Trophoblast cell (in vitro differentiated cells and primary cell): ENCODE measurements around the gene FAM193A.
"Not testable (repeated sequence)": the region's sequence is repeated elsewhere in the genome, so short reads cannot be mapped to it uniquely, and the experiment has no call there.

Source experiments
- DNase-seq, 2 donors: peaks; one replicate each; pipeline ENCODE4 v3.0.0-alpha.2; 2016
- H2AFZ ChIP-seq: 2 replicates; pipeline ENCODE4 v1.6.1; 2013; ENCODE audit warnings: low read length, moderate library complexity, mild to moderate bottlenecking; ENCODE audit not compliant: insufficient read depth, poor library complexity
- H2AK5ac ChIP-seq: 2 replicates; pipeline ENCODE4 v1.6.1; 2013; ENCODE audit warnings: mild to moderate bottlenecking, low read length
- H2BK120ac ChIP-seq: 2 replicates; pipeline ENCODE4 v1.6.1; 2013; ENCODE audit warnings: low read length, mild to moderate bottlenecking, moderate library complexity; ENCODE audit not compliant: insufficient read depth, poor library complexity
- H2BK12ac ChIP-seq: 2 replicates; pipeline ENCODE4 v1.6.1; 2013; ENCODE audit warnings: mild to moderate bottlenecking, low read length, moderate library complexity
- H2BK5ac ChIP-seq: 2 replicates; pipeline ENCODE4 v1.6.1; 2013; ENCODE audit warnings: low read length, low read depth, moderate library complexity, mild to moderate bottlenecking; ENCODE audit not compliant: poor library complexity
- H3K14ac ChIP-seq: 2 replicates; pipeline ENCODE4 v1.6.1; 2013; ENCODE audit warnings: mild to moderate bottlenecking, low read length
- H3K18ac ChIP-seq: 2 replicates; pipeline ENCODE4 v1.6.1; 2013; ENCODE audit warnings: mild to moderate bottlenecking, low read length
- H3K23ac ChIP-seq: 2 replicates; pipeline ENCODE4 v1.6.1; 2013; ENCODE audit warnings: low read length
- H3K27ac ChIP-seq: 2 replicates; pipeline ENCODE4 v1.5.1; 2013; ENCODE audit warnings: low read depth, mild to moderate bottlenecking, inconsistent platforms, low read length, moderate library complexity
- H3K27me3 ChIP-seq: 2 replicates; pipeline ENCODE4 v1.6.1; 2013; ENCODE audit warnings: inconsistent platforms, mild to moderate bottlenecking, low read length, moderate library complexity; ENCODE audit not compliant: insufficient read depth
- H3K36me3 ChIP-seq, 2 experiments: 1 replicate in 1 of 2; 2 replicates in 1 of 2; pipeline ENCODE4 v1.6.1; 2013; ENCODE audit warnings: low read length in 2 of 2, mild to moderate bottlenecking in 2 of 2, moderate library complexity in 1 of 2; ENCODE audit not compliant: insufficient read depth in 2 of 2, control insufficient read depth in 1 of 2
- H3K4ac ChIP-seq: 2 replicates; pipeline ENCODE4 v1.6.1; 2013; ENCODE audit warnings: low read depth, mild to moderate bottlenecking, low read length, moderate library complexity
- H3K4me1 ChIP-seq, 2 experiments: 1 replicate in 1 of 2; 2 replicates in 1 of 2; pipeline ENCODE4 v1.6.1; 2013; ENCODE audit warnings: low read length in 2 of 2, mild to moderate bottlenecking in 2 of 2, moderate library complexity in 1 of 2; ENCODE audit not compliant: insufficient read depth in 2 of 2, control insufficient read depth in 1 of 2
- H3K4me2 ChIP-seq: 2 replicates; pipeline ENCODE4 v1.6.1; 2013; ENCODE audit warnings: inconsistent platforms, mild to moderate bottlenecking, low read length, moderate library complexity
- H3K4me3 ChIP-seq: 2 replicates; pipeline ENCODE4 v1.5.1; 2013; ENCODE audit warnings: mild to moderate bottlenecking, low read depth, low read length, inconsistent platforms
- H3K79me1 ChIP-seq: one replicate; pipeline ENCODE4 v1.6.1; 2013; ENCODE audit warnings: low read length
- H3K79me2 ChIP-seq: 2 replicates; pipeline ENCODE4 v1.6.1; 2013; ENCODE audit warnings: low read length, mild to moderate bottlenecking; ENCODE audit not compliant: control insufficient read depth, insufficient read depth, poor library complexity
- H3K9ac ChIP-seq: 2 replicates; pipeline ENCODE4 v1.6.1; 2013; ENCODE audit warnings: mild to moderate bottlenecking, low read length
- H3K9me3 ChIP-seq: 2 replicates; pipeline ENCODE4 v1.6.1; 2013; ENCODE audit warnings: low read depth, mild to moderate bottlenecking, control low read depth, inconsistent platforms, low read length; ENCODE audit not compliant: insufficient read depth
- H4K12ac ChIP-seq: 2 replicates; pipeline ENCODE4 v1.6.1; 2013; ENCODE audit warnings: low read depth, mild to moderate bottlenecking, low read length, moderate library complexity
- H4K8ac ChIP-seq: 2 replicates; pipeline ENCODE4 v1.6.1; 2013; ENCODE audit warnings: low read depth, mild to moderate bottlenecking, low read length, moderate library complexity
- H4K91ac ChIP-seq: one replicate; pipeline ENCODE4 v1.6.1; 2013; ENCODE audit warnings: low read depth, mild to moderate bottlenecking, low read length, moderate library complexity
- WGBS: extraction: QIAGEN DNeasy Blood & Tissue Kit; methylation state at CpG from one replicate; pipeline ENCODE4 v1.1.7; 2013; ENCODE audit warnings: missing lambda C conversion rate; ENCODE audit not compliant: insufficient read length, insufficient coverage; ENCODE audit errors: extremely low coverage; 5-methylcytosine and 5-hydroxymethylcytosine counted together

Gene FAM193A

DNA sequence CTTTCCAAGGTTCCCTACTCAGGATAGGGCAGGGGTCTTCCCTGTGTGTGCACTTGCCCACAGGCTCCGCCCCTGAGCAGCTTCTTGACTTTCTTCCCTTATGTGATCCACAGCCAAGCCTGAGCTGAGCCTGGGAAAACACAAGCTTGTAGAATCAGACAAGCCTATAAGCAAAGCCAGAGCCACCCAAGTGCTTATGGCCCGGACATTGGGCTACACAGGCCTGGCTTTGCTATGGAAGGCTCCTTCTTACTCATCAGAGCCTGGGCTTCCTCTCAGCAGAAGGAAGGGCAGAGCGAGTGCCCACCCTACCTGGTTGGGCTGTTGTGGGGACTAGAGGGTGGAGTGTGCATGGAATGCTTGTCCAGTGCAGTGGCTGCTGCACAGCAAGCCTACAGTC, 221.0 kb downstream of the FAM193A start:
- Histone ChIP-seq H3K14ac (no peak overlapping the region), H3K9me3 (no peaks in the 10 kb centered on the region), H2BK12ac (no peak overlapping the region), H3K4me2 (no peak overlapping the region), H3K4ac (no peak overlapping the region), H4K8ac (no peak overlapping the region), H3K79me1 (peaks cover 11% of the 10 kb centered on the region), H2BK5ac (no peak overlapping the region), H3K23ac (no peak overlapping the region), H3K27me3 (no peaks in the 10 kb centered on the region), H3K18ac (no peak overlapping the region), H3K9ac (no peak overlapping the region), H3K4me1 (peaks cover 15 to 16% of the 10 kb centered on the region in 2 experiments), H3K4me3 (no peak overlapping the region), H3K27ac (no peak overlapping the region), H3K36me3 (peaks cover 1 to 2% of the 10 kb centered on the region in 2 experiments), H2AK5ac (no peak overlapping the region), H4K91ac (no peak overlapping the region), H2AFZ (no peak overlapping the region), H2BK120ac (no peak overlapping the region), H4K12ac (no peak overlapping the region), H3K79me2 (peaks cover 12% of the 10 kb centered on the region)
- WGBS = no CpG with 5 or more reads among the region's 3 CpGs
- no peak for DNase-seq

GRCh38 chr4:2761035-2761923, 224.8 kb downstream of the FAM193A start:
- no peak overlapping the region for H3K4me2 ChIP-seq
- H2AFZ ChIP-seq = no peak overlapping the region
- H2AK5ac ChIP-seq = peak overlapping the region; percentile 19
- H3K27ac ChIP-seq = no peak overlapping the region
- peaks cover 8 to 9% of the 10 kb centered on the region in 2 experiments for H3K4me1 ChIP-seq
- no peak overlapping the region for H3K14ac ChIP-seq
- H4K91ac ChIP-seq = no peak overlapping the region
- peak in 1 of 2 donors; percentile 53 for DNase-seq
- H2BK12ac ChIP-seq = no peak overlapping the region
- H3K79me2 ChIP-seq = no peaks in the 10 kb centered on the region
- no peak overlapping the region for H3K9ac ChIP-seq
- no peak overlapping the region for H2BK120ac ChIP-seq
- no peak overlapping the region for H3K4ac ChIP-seq
- H4K12ac ChIP-seq = no peak overlapping the region
- no peak overlapping the region for H3K23ac ChIP-seq
- H3K36me3 ChIP-seq = no peaks in the 10 kb centered on the region
- no peaks in the 10 kb centered on the region for H3K27me3 ChIP-seq
- no peak overlapping the region for H2BK5ac ChIP-seq
- H3K9me3 ChIP-seq = no peaks in the 10 kb centered on the region
- WGBS = no CpG with 5 or more reads among the region's 14 CpGs
- no peak overlapping the region for H3K18ac ChIP-seq
- H3K79me1 ChIP-seq = peaks cover 3% of the 10 kb centered on the region
- no peak overlapping the region for H3K4me3 ChIP-seq
- H4K8ac ChIP-seq = no peak overlapping the region

DNA sequence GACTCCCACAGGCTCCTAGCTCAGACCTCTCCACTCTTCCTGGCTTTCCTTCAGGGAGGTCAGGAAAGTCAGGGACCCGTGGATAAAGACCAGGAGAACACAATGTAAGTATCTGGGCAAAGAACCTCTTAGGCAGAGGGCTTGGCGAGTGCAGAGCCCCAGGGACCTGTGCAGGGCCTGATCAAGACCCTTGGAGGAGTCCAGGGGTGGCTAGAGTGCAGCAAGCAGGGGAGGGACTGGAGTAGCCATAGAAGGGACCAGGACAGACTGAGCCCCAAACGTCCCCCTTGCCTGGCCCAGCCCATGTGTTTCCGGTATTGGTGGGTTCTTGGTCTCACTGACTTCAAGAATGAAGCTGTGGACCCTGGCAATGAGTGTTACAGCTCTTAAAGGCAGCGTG, 225.6 kb downstream of the FAM193A start:
- H2AK5ac ChIP-seq = no peak overlapping the region
- no peak overlapping the region for H4K12ac ChIP-seq
- peaks cover 5 to 6% of the 10 kb centered on the region in 2 experiments for H3K4me1 ChIP-seq
- no peak overlapping the region for H3K18ac ChIP-seq
- no CpG with 5 or more reads among the region's 5 CpGs for WGBS
- no peak overlapping the region for H3K4ac ChIP-seq
- no peaks in the 10 kb centered on the region for H3K79me2 ChIP-seq
- H3K9ac ChIP-seq = no peak overlapping the region
- no peak overlapping the region for H4K8ac ChIP-seq
- H3K4me2 ChIP-seq = no peak overlapping the region
- H3K79me1 ChIP-seq = no peaks in the 10 kb centered on the region
- H3K27me3 ChIP-seq = no peaks in the 10 kb centered on the region
- H3K4me3 ChIP-seq = no peak overlapping the region
- no peak overlapping the region for H3K23ac ChIP-seq
- H2BK12ac ChIP-seq = no peak overlapping the region
- H3K14ac ChIP-seq = no peak overlapping the region
- H3K9me3 ChIP-seq = no peaks in the 10 kb centered on the region
- no peak overlapping the region for H4K91ac ChIP-seq
- no peak for DNase-seq
- H2BK120ac ChIP-seq = no peak overlapping the region
- no peak overlapping the region for H3K27ac ChIP-seq
- H2BK5ac ChIP-seq = no peak overlapping the region
- H3K36me3 ChIP-seq = no peaks in the 10 kb centered on the region
- no peak overlapping the region for H2AFZ ChIP-seq

DNA sequence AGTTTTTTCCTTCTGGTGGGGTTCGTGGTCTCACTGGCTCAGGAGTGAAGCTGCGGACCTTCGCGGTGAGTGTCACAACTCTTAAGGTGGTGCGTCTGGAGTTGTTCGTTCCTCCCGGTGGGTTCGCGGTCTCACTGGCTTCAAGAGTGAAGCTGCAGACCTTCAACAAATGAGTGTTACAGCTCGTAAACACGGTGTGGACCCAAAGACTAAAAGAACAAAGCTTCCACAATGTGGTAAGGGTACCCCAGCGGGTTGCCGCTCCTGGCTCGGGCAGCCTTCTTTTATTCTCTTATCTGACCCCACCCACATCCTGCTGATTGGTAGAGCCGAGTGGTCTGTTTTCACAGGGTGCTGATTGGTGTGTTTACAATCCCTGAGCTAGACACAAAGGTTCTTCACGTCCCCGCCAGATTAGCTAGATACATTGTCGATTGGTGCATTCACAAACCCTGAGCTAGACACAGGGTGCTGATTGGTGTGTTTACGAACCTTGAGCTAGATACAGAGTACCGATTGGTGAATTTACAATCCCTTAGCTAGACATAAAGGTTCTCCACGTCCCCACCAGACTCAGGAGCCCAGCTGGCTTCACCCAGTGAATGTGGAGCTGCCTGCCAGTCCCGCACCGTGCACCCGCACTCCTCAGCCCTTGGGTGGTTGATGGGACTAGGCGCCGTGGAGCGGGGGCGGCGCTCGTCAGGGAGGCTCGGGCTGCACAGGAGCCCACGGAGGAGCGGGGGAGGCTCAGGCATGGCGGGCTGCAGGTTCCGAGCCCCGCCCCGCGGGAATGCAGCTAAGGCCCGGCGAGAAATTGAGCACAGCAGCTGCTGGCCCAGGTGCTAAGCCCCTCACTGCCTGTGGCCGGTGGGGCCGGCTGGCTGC, 226.3 kb downstream of the FAM193A start:
- H3K9me3 ChIP-seq, H2BK120ac ChIP-seq, H3K4me2 ChIP-seq, H2AK5ac ChIP-seq, H3K18ac ChIP-seq, H3K27me3 ChIP-seq, DNase-seq, H3K79me1 ChIP-seq, H3K23ac ChIP-seq, H4K12ac ChIP-seq, H3K4me1 ChIP-seq, H3K9ac ChIP-seq, H3K27ac ChIP-seq, H3K36me3 ChIP-seq, H3K4ac ChIP-seq, H4K8ac ChIP-seq, H3K14ac ChIP-seq, H2BK12ac ChIP-seq, H3K79me2 ChIP-seq, H3K4me3 ChIP-seq, H2AFZ ChIP-seq, H2BK5ac ChIP-seq: not testable (repeated sequence)
- no CpG with 5 or more reads among the region's 42 CpGs for WGBS
- H4K91ac ChIP-seq = peak overlapping the region; percentile 28
